Measurements from ENCODE around the gene PUM1.

PUM1 gene

DNA sequence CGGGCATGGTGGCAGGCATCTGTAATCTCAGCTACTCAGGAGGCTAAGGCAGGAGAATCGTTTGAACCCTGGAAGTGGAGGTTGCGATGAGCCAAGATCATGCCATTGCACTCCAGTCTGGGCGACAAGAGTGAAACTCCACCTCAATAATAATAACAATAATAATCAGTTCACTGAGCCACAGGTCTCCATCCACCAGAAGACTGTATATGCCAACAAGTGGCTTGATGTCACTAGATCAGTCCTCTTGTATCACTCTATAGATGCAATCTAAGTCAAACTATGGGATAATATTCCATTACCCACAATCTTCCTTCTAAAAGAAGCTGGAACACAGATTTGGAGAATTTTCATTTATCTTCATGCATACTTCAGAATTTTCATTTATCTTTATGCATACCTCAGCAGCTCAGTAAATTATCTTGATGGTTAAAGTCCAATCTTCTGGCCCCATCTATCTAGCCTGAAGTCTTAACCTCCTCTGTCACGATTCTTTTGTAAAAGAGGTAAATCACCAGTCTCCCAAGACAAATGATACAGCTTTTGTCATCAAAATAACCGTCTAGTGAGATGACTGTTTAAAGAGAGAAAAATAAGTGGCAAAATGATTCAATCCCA lies 61.8 kb downstream of the PUM1 start:
- H3K27ac ChIP-seq: no peak overlapping the region; the same call in 1 of the 2 replicates
- TF ChIP-seq, protein P1, sequence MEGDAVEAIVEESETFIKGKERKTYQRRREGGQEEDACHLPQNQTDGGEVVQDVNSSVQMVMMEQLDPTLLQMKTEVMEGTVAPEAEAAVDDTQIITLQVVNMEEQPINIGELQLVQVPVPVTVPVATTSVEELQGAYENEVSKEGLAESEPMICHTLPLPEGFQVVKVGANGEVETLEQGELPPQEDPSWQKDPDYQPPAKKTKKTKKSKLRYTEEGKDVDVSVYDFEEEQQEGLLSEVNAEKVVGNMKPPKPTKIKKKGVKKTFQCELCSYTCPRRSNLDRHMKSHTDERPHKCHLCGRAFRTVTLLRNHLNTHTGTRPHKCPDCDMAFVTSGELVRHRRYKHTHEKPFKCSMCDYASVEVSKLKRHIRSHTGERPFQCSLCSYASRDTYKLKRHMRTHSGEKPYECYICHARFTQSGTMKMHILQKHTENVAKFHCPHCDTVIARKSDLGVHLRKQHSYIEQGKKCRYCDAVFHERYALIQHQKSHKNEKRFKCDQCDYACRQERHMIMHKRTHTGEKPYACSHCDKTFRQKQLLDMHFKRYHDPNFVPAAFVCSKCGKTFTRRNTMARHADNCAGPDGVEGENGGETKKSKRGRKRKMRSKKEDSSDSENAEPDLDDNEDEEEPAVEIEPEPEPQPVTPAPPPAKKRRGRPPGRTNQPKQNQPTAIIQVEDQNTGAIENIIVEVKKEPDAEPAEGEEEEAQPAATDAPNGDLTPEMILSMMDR (IDR thresholded peaks at IDR 0.05): no peak
- no peak for TF ChIP-seq ZFX (IDR thresholded peaks at IDR 0.05; ENCODE audit: borderline replicate concordance)

- H3K27ac ChIP-seq: no peak overlapping the region
- TF ChIP-seq, protein P1 (IDR thresholded peaks at IDR 0.05): no peak
- no peak for TF ChIP-seq ZFX (IDR thresholded peaks at IDR 0.05; ENCODE audit: borderline replicate concordance)
Measured at GRCh38 chr1:31000301-31000700, 65.2 kb downstream of the PUM1 start.

DNA sequence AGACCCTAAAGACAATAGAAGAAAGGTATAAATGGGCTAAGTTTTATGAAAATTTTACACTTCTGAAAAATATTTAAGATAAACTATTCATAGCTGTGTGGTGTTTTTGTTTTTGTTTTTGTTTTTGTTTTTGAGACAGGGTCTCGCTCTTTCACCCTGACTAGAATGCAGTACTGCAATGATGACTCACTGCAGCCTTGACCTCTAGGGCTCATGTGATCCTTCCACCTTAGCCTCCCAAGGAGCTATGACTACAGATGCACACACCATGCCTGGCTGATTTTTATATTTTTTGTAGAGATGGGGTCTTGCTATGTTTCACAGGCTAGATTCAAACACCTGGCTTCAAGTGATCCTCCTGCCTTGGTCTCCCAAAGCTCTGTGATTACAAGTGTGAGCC lies 66.6 kb downstream of the PUM1 start:
- H3K27ac ChIP-seq: no peak overlapping the region
- TF ChIP-seq, protein P1 (IDR thresholded peaks at IDR 0.05): no peak
- TF ChIP-seq ZFX (IDR thresholded peaks at IDR 0.05; ENCODE audit: borderline replicate concordance): no peak

- no peak for TF ChIP-seq ZFX (IDR thresholded peaks at IDR 0.05; ENCODE audit: borderline replicate concordance)
- TF ChIP-seq, protein P1 (IDR thresholded peaks at IDR 0.05): no peak
- no peak overlapping the region for H3K27ac ChIP-seq
Measured at GRCh38 chr1:30998171-30998570, 67.3 kb downstream of the PUM1 start.

- TF ChIP-seq ZFX (IDR thresholded peaks at IDR 0.05; ENCODE audit: borderline replicate concordance): no peak
- TF ChIP-seq, protein P1 (IDR thresholded peaks at IDR 0.05): no peak
- no peak overlapping the region for H3K27ac ChIP-seq
Measured at GRCh38 chr1:30997463-30998057, 68.0 kb downstream of the PUM1 start.

- TF ChIP-seq ZFX (IDR thresholded peaks at IDR 0.05; ENCODE audit: borderline replicate concordance): no peak
- TF ChIP-seq, protein P1 (IDR thresholded peaks at IDR 0.05): no peak
- H3K27ac ChIP-seq: no peak overlapping the region
Measured at GRCh38 chr1:30995990-30996612, 69.4 kb downstream of the PUM1 start.

Data from 22Rv1 (cell line).